Measurements from ENCODE around the gene ARAP3. TPM values are rescaled to one million over a fixed set of nuclear protein-coding genes. Genes with fewer than 3 reads are reported as not detected.

The ARAP3 gene
- total and polyA plus RNA-seq, 2 donors (not counting 1 experiment from before 2014, with no cell fraction given), result 0.34 to 3.7 TPM

GRCh38 chr5:141618804-141619554 is 63.1 kb downstream of the ARAP3 start, which contains the start of gene DIAPH1:
Gene DIAPH1 (minus strand): TSS chr5:141619000. CDS start chr5:141618914, 86 bp downstream.
- WGBS (ENCODE audit: insufficient coverage), result 2% methylated on average over 70 of the region's 70 CpGs
- H3K27ac ChIP-seq (ENCODE audit: low read length in 2 of 2), result peak within 1 kb of the TSS; percentile 86 to 92
- H3K27ac Mint-ChIP-seq, result peak within 1 kb of the TSS; percentile 91
- no peaks in the 10 kb centered on the region for H3K27me3 Mint-ChIP-seq
- H3K9me3 ChIP-seq (ENCODE audit: control extremely low read depth in 1 of 3, control insufficient read depth in 2 of 3, insufficient read depth in 1 of 3, low read length in 2 of 3), result peaks cover 0 to 4% (median 0%) of the 10 kb centered on the region in 3 donors
- H3K9ac ChIP-seq (ENCODE audit: low read length), result peak within 1 kb of the TSS; percentile 93
- intact Hi-C loops (cut with micrococcal nuclease), result loop anchor here (1.0 to 2.0 kb wide), 7 partner anchors 14 to 299 kb away; partner anchors contain the start of genes FCHSD1, HDAC3, PCDHGA12 and RELL2
- H2AFZ ChIP-seq (ENCODE audit: insufficient read depth, low read depth, low read length, poor library complexity, severe bottlenecking), result peak within 1 kb of the TSS; percentile 85
- peak within 1 kb of the TSS; percentile 84 for H3K4me2 ChIP-seq (replicated peaks; ENCODE audit: low read depth, low read length, poor library complexity, severe bottlenecking)
- H3K36me3 ChIP-seq (replicated peaks in 1 of 2; ENCODE audit: control extremely low read depth in 1 of 2, control insufficient read depth in 1 of 2, extremely low read depth in 1 of 2, insufficient read depth in 2 of 2, low read length in 1 of 2), result peaks cover 0 to 26% of the 10 kb centered on the region in 2 experiments
- no peaks in the 10 kb centered on the region for H3K27me3 ChIP-seq (replicated peaks in 1 of 4; ENCODE audit: control extremely low read depth in 1 of 4, control insufficient read depth in 3 of 4, insufficient read depth in 4 of 4, low read length in 3 of 4)
- H3K79me2 ChIP-seq (ENCODE audit: control insufficient read depth, insufficient read depth, low read length), result peaks cover 69% of the 10 kb centered on the region
- H3K9me3 Mint-ChIP-seq (ENCODE audit: insufficient read depth), result no peaks in the 10 kb centered on the region
- peak within 1 kb of the TSS; percentile 84 to 98 (median 94) for H3K4me3 ChIP-seq (ENCODE audit: control extremely low read depth in 1 of 5, extremely low read depth in 1 of 5, insufficient read depth in 1 of 5, low read depth in 2 of 5, low read length in 4 of 5)
- H4K20me1 ChIP-seq (ENCODE audit: control insufficient read depth, insufficient read depth, low read length, poor library complexity, severe bottlenecking), result peaks cover 9% of the 10 kb centered on the region
- ChIA-PET CTCF (interaction anchor here (0.5 to 28.1 kb wide), 22 partner anchors 9 to 350 kb away, joined by 3 to 760 read pairs (median 5); partner anchors contain the start of genes DELE1, FCHSD1, HDAC3 and PCDHGB6), POLR2A (interaction anchor here (0.5 to 4.4 kb wide), 12 partner anchors 8 to 298 kb away, joined by 3 to 34 read pairs (median 6); partner anchors contain the start of genes FCHSD1, HDAC3, RELL2 and TAF7)
- H3K4me1 Mint-ChIP-seq, result peaks cover 59% of the 10 kb centered on the region
- peaks cover 52 to 55% of the 10 kb centered on the region in 2 donors for H3K4me1 ChIP-seq (ENCODE audit: control insufficient read depth in 2 of 2, insufficient read depth in 2 of 2, low read length in 2 of 2)
- H3K4me3 Mint-ChIP-seq, result peak within 1 kb of the TSS; percentile 93
- ATAC-seq (ENCODE audit: low read depth) (peak; percentile 89), DNase-seq (peak; percentile 99)
- no peak for TF ChIP-seq EZH2 (IDR thresholded peaks at IDR 0.05; ENCODE audit: borderline replicate concordance, insufficient read depth, low read depth, low read length, poor library complexity, severe bottlenecking)
- peak; percentile 94 for TF ChIP-seq CTCF (IDR thresholded peaks at IDR 0.05)

Data from B cell (primary cell).